NB4 (cell line): Measurements from ENCODE around the gene FZD10.

Source experiments
- POLR2A ChIP-seq: IDR thresholded peaks from 2 replicates; pipeline ENCODE4 v1.6.1; 2011; ENCODE audit warnings: mild to moderate bottlenecking; ENCODE audit not compliant: insufficient read length; ENCODE audit errors: extremely low read depth
- TF ChIP-seq, protein P1 (sequence below): IDR thresholded peaks from one replicate; pipeline ENCODE4 v1.5.1; 2012; ENCODE audit warnings: low read depth, low read length

DNA sequence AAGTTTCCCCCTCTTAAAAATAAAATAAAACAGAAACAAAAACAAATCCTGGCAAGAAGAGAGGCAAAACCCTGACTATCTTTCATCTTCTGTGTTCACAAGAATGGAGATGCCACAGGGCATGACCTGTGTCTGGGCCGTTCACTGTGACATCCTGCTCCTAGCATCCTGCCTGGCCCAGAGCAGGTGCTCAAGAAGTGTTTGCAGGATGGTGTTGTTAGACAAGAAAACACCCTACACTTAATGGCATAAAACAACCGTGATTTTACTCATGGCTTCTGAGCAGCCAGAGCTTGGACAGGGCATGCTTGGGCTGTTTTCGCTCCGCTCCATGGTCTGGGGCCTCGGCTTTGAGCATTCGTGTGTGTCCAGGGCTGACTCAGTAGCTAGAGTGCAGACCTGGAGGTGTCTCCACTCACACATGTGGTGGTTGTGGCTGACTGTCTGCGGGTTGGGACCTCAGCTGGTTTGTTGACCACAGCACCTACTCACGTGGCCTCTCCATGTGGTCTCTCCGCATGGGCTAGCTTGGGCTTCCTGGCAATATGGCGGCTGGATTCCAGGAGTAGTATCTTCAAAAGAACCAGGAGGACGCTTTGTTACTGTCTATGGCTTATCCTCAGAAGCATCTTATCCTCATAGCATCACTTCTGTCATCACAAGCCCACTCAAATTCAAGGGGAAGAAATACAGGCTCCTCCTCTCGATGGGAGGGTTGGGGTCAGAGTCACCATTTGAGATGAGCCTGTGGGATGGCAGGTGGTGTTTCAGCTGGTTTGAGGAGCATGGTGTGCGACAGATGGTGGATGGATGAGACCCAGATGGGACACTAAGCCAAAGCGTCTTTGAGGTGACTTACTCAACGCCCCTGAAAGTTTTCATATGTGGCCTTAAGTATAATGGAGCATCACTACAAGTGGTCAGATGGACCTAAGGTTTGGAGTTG, 33.2 kb upstream of the FZD10 start:
- TF ChIP-seq, protein P1, sequence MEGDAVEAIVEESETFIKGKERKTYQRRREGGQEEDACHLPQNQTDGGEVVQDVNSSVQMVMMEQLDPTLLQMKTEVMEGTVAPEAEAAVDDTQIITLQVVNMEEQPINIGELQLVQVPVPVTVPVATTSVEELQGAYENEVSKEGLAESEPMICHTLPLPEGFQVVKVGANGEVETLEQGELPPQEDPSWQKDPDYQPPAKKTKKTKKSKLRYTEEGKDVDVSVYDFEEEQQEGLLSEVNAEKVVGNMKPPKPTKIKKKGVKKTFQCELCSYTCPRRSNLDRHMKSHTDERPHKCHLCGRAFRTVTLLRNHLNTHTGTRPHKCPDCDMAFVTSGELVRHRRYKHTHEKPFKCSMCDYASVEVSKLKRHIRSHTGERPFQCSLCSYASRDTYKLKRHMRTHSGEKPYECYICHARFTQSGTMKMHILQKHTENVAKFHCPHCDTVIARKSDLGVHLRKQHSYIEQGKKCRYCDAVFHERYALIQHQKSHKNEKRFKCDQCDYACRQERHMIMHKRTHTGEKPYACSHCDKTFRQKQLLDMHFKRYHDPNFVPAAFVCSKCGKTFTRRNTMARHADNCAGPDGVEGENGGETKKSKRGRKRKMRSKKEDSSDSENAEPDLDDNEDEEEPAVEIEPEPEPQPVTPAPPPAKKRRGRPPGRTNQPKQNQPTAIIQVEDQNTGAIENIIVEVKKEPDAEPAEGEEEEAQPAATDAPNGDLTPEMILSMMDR, result no peak
- TF ChIP-seq POLR2A, result no peak
